GM12872 (cell line): Measurements from ENCODE around the gene FXYD3.

Source experiments
- TF ChIP-seq, protein P1 (sequence below): IDR thresholded peaks from 3 replicates; pipeline ENCODE4 v1.5.1; 2011; ENCODE audit warnings: low read depth, mild to moderate bottlenecking, low read length, moderate library complexity; ENCODE audit not compliant: insufficient read depth

The FXYD3 gene

DNA sequence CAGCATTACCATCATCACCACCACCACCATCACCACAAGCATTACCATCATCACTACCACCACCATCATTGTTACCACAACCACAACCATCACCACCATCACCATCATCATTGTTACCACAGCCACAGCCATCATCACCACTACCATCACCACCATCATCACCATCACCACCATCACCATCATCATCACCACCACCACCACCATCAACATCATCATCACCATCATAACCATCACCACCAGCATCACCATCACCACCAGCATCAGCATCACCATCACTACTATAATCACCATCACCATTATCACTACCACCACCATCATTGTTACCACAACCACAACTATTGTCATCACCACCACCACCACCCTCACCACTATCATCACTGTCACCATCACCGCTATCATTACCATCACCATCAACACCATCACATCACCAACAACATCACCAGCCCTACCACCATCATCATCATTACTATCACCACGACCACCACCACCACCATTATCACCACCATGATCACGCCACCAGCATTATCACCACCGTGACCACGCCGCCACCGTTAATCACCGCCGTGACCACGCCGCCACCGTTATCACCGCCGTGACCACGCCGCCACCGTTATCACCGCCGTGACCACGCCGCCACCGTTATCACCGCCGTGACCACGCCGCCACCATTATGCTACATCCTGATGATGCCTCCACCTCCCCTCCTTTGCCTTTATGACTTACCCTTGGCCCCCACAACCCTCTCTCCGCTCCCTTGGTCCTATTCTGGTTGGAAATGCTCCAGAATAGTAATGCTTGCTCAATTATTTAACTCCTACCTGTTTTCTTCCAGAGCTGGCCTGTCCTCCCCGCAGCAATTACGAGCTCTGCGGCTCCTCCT, 10.0 kb upstream of the FXYD3 start:
- TF ChIP-seq, protein P1, sequence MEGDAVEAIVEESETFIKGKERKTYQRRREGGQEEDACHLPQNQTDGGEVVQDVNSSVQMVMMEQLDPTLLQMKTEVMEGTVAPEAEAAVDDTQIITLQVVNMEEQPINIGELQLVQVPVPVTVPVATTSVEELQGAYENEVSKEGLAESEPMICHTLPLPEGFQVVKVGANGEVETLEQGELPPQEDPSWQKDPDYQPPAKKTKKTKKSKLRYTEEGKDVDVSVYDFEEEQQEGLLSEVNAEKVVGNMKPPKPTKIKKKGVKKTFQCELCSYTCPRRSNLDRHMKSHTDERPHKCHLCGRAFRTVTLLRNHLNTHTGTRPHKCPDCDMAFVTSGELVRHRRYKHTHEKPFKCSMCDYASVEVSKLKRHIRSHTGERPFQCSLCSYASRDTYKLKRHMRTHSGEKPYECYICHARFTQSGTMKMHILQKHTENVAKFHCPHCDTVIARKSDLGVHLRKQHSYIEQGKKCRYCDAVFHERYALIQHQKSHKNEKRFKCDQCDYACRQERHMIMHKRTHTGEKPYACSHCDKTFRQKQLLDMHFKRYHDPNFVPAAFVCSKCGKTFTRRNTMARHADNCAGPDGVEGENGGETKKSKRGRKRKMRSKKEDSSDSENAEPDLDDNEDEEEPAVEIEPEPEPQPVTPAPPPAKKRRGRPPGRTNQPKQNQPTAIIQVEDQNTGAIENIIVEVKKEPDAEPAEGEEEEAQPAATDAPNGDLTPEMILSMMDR, result no peak

DNA sequence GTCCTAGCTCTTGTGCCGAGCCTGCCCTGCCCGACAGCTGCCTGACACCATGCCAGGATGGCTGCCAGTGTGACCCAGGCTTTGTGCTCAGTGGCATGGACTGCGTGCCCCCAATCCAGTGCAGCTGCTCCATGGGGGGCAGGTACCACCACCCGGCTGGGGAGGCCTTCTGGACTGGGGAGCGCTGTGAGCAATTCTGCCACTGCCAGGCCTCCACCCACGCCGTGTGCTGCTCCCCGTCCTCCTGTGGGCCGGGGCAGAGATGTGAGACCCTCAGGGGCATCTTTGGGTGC, 9.4 kb upstream of the FXYD3 start:
- TF ChIP-seq, protein P1, result no peak

DNA sequence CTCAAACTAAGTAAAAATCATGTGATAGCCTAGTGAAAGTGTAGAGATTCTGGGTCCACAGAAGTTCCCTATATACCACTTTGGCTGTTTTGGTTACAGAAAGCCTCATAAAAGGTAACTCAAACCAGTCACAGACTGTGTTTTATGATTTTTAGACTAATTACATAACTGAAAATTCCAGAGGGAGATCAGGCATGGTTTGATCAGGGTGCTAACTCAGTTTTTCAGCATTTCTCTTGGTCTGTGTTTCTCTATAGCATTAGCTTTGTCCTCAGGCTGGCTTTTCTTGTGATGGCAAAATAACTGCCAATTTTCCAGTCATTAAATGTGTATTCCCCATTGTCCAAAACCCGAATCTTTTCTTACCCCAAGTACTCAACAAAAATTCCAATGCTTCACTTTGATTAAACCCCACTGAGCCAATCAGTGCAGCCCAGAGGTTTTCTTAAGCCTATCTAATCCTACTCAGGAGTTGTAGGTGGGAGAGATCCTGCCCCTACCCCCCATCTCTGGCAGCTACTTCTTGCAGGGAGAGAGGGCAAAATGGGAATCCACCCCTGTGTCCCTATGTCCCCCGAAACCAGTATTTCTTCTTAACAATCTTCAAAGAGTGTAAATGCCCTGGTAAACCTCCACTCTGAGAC, 8.6 kb upstream of the FXYD3 start:
- TF ChIP-seq, protein P1, result no peak

DNA sequence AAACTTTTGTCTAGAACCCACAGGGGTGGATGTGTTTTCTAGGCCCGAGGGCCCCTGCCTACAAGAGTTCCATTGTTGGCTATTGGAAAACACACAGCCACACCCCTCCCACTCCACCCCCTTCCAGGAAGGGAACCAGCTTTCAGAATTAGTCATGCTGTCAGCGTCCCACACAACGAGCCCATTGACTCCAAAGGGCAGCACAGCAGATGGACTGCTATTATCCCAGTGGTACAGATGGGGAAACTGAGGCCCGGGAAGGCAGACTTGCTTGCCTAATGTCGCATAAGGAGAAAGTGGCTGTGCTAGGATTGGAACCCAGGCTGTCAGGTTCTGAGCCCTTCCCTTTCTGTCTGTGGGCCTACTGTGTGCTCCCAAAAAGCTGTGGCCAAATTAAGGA, 8.1 kb upstream of the FXYD3 start:
- TF ChIP-seq, protein P1, result no peak

DNA sequence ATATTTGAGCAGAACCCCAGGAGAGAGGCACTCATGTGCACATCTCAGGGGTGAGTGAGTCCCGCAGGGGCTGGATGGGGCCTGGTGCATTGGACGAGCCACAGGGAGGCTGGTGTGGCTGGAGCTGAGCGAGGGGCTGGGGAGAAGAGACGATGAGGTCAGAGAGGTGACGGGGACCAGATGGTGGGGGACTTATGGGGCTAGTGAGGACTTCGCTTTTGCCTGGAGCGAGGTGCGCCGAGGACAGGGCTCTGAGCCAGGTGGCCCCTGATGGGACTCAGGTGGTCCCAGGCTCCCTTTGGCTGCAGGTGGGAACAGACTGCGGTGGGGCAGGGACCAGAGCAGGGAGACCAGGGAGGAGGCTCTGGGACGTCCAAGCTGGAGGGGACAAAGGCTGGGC, 6.9 kb upstream of the FXYD3 start:
- TF ChIP-seq, protein P1, result no peak

DNA sequence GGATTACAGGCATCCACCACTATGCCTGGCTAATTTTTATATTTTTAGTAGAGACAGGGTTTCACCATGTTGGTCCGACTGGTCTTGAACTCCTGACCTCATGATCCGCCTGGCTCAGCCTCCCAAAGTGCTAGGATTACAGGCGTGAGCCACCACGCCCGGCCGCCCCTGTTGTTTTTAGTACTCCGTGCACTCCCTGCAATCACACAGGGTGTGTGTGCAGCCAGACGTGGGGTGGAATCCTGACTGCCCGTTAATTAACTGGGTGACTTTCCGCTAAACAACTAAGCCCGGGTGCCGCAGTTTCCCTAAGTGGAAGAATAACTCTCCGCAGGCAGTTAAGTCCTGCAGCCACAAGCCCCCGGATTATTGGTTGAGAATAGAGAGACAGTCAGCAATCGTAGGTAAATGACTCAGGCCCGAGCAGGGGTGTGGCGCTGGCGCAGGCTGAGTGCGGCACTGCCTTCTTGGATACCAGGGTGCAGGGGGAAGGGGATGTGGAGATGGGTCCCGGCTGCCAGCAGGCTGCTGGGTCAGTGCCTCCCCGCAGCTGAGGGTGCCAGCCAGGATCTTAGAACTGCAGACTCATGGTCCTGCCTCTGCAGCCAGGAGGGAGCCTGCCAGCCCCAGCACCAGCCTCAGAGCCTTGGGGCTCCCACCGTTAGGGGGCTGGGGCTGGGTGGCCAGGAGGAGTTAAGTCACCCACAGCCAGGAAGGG, 6.1 kb upstream of the FXYD3 start:
- TF ChIP-seq, protein P1, result no peak

DNA sequence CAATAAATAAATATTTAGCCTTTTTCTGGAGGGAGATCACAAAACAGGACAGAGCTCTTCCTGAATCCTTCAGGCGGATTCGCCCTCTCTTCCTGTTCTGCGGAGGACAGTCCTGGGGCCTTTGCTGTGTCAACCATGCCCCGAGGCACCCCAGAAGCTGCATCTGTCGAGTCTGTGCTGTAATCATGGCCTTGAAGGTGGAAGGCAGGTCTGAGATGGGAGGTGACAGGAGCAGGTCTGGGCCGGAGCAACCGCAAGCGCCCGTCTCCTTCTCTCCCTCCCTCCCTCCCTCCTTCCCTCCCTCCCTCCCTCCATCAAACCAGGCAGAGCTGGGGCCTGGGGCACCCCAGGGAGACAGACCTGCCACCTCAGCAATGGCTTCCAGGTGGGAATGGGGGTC, 4.6 kb upstream of the FXYD3 start:
- TF ChIP-seq, protein P1, result no peak
